WTC11 (cell line): Measurements from ENCODE around the gene HMX2. TPM values are rescaled to one million over a fixed set of nuclear protein-coding genes. Genes with fewer than 3 reads are reported as not detected.

Experiments
- ATAC-seq: fragments of 200-7000 bp; cut with Tn5 transposase; 2 replicates; pipeline ENCODE4 v1.10.0; 2021; ENCODE audit warnings: mild to moderate bottlenecking, moderate library complexity
- CTCF ChIA-PET: fragments of 300-600 bp; sonication (Branson Sonifier 250); formaldehyde crosslinking; loops from one replicate; lab custom pipeline; 2021; ENCODE audit warnings: antibody characterized with exemption; lab: Charles Lee
- POLR2A ChIA-PET: fragments of 350-600 bp; sonication (Branson Sonifier 250); formaldehyde crosslinking; loops from one replicate; lab custom pipeline; 2021; ENCODE audit warnings: antibody characterized with exemption; lab: Charles Lee
- DNase-seq: peaks from one replicate; pipeline ENCODE4 v3.0.0; 2021; ENCODE audit warnings: low spot score
- H3K27ac Mint-ChIP-seq: 2 replicates; pipeline ENCODE4 v1.8.0; 2021; ENCODE audit warnings: mixed read lengths
- H3K27me3 Mint-ChIP-seq: 2 replicates; pipeline ENCODE4 v1.8.0; 2021; ENCODE audit warnings: low read depth, mild to moderate bottlenecking, moderate library complexity, mixed read lengths
- H3K36me3 Mint-ChIP-seq: 2 replicates; pipeline ENCODE4 v1.8.0; 2021; ENCODE audit warnings: mixed read lengths
- H3K4me1 Mint-ChIP-seq: 2 replicates; pipeline ENCODE4 v1.8.0; 2022; ENCODE audit warnings: mixed read lengths
- H3K4me3 Mint-ChIP-seq: 2 replicates; pipeline ENCODE4 v1.8.0; 2021; ENCODE audit warnings: mild to moderate bottlenecking, moderate library complexity, mixed read lengths
- H3K9me3 Mint-ChIP-seq: 2 replicates; pipeline ENCODE4 v1.8.0; 2021; ENCODE audit warnings: mixed read lengths
- ARID4B ChIP-seq: sonication (generic); formaldehyde crosslinking; IDR thresholded peaks from 2 replicates; pipeline ENCODE4 v1.8.0; 2023; ENCODE audit warnings: missing genetic modification reagents, mild to moderate bottlenecking, borderline replicate concordance
- E2F4 ChIP-seq: sonication (generic); formaldehyde crosslinking; IDR thresholded peaks from 2 replicates; pipeline ENCODE4 v1.8.1; 2022; ENCODE audit warnings: low read depth, mild to moderate bottlenecking, moderate library complexity, missing genetic modification reagents, borderline replicate concordance
- NFATC4 ChIP-seq: fragments of 250-450 bp; sonication (Bioruptor Pico); IDR thresholded peaks from 2 replicates; pipeline ENCODE4 v1.9.0; 2021; ENCODE audit warnings: mild to moderate bottlenecking
- NFE2L1 ChIP-seq: sonication (generic); formaldehyde crosslinking; IDR thresholded peaks from 2 replicates; pipeline ENCODE4 v1.8.1; 2023; ENCODE audit warnings: missing genetic modification reagents
- NR3C1 ChIP-seq: sonication (generic); formaldehyde crosslinking; conservative IDR thresholded peaks from 2 replicates; pipeline ENCODE4 v1.8.1; 2023; ENCODE audit warnings: low read depth, mild to moderate bottlenecking, missing genetic modification reagents
- OVOL2 ChIP-seq: fragments of 250-450 bp; sonication (Bioruptor Pico); IDR thresholded peaks from 2 replicates; pipeline ENCODE4 v1.9.0; 2021; ENCODE audit warnings: mild to moderate bottlenecking, borderline replicate concordance
- SMAD4 ChIP-seq: sonication (generic); formaldehyde crosslinking; IDR thresholded peaks from 2 replicates; pipeline ENCODE4 v1.8.0; 2022; ENCODE audit warnings: mild to moderate bottlenecking, missing genetic modification reagents
- USF1 ChIP-seq: sonication (generic); formaldehyde crosslinking; IDR thresholded peaks from 2 replicates; pipeline ENCODE4 v1.8.0; 2022; ENCODE audit warnings: mild to moderate bottlenecking, missing genetic modification reagents
- ZBTB43 ChIP-seq: sonication (generic); formaldehyde crosslinking; IDR thresholded peaks from 2 replicates; pipeline ENCODE4 v1.8.1; 2023; ENCODE audit warnings: mild to moderate bottlenecking, missing genetic modification reagents
- ZMAT4 ChIP-seq: fragments of 250-450 bp; sonication (Bioruptor Pico); IDR thresholded peaks from 2 replicates; pipeline ENCODE4 v1.9.0; 2021; ENCODE audit warnings: mild to moderate bottlenecking
- ZNF671 ChIP-seq: fragments of 250-450 bp; sonication (Bioruptor Pico); IDR thresholded peaks from 2 replicates; pipeline ENCODE4 v1.8.0; 2021; ENCODE audit warnings: mild to moderate bottlenecking
- total RNA-seq: library from RNA; stranded (reverse); gene quantifications from 3 replicates; pipeline ENCODE4 v1.2.3, GENCODE V29; 2021
- TF ChIP-seq, protein P1 (sequence below): sonication (generic); formaldehyde crosslinking; IDR thresholded peaks from 2 replicates; pipeline ENCODE4 v1.8.0; 2023; ENCODE audit warnings: mild to moderate bottlenecking, missing genetic modification reagents

Gene HMX2
- total RNA-seq, 1 experiment from 2014 or later: 0.59 TPM

- TF ChIP-seq OVOL2 (CRISPR knock-in tag) (no peak), NFATC4 (CRISPR knock-in tag) (no peak), USF1 (CRISPR knock-in tag) (peak; percentile 98), ZMAT4 (CRISPR knock-in tag) (no peak), NR3C1 (CRISPR knock-in tag) (no peak), ZNF671 (CRISPR knock-in tag) (no peak)
Observed at GRCh38 chr10:123154092-123154710, 6.3 kb downstream of the HMX2 start, which contains the start of gene BUB3 (continued).

GRCh38 chr10:123154711-123155505, 7.0 kb downstream of the HMX2 start:
- DNase-seq (peak; percentile 72), ATAC-seq (peak; percentile 31)
- Mint-ChIP-seq H3K27me3 (peaks cover 25% of the 10 kb centered on the region), H3K36me3 (peaks cover 49% of the 10 kb centered on the region), H3K4me3 (peak overlapping the region; percentile 99), H3K27ac (peak overlapping the region; percentile 57; the same call in 1 of the 2 replicates), H3K9me3 (no peaks in the 10 kb centered on the region), H3K4me1 (peaks cover 77% of the 10 kb centered on the region)
- ChIA-PET POLR2A (no interaction called here), CTCF (interaction anchor here (0.9 to 6.1 kb wide), 3 partner anchors 21 to 419 kb away, joined by 3 to 43 read pairs (median 22); no protein-coding TSS in a partner anchor)
- TF ChIP-seq, protein P1, sequence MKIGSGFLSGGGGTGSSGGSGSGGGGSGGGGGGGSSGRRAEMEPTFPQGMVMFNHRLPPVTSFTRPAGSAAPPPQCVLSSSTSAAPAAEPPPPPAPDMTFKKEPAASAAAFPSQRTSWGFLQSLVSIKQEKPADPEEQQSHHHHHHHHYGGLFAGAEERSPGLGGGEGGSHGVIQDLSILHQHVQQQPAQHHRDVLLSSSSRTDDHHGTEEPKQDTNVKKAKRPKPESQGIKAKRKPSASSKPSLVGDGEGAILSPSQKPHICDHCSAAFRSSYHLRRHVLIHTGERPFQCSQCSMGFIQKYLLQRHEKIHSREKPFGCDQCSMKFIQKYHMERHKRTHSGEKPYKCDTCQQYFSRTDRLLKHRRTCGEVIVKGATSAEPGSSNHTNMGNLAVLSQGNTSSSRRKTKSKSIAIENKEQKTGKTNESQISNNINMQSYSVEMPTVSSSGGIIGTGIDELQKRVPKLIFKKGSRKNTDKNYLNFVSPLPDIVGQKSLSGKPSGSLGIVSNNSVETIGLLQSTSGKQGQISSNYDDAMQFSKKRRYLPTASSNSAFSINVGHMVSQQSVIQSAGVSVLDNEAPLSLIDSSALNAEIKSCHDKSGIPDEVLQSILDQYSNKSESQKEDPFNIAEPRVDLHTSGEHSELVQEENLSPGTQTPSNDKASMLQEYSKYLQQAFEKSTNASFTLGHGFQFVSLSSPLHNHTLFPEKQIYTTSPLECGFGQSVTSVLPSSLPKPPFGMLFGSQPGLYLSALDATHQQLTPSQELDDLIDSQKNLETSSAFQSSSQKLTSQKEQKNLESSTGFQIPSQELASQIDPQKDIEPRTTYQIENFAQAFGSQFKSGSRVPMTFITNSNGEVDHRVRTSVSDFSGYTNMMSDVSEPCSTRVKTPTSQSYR (CRISPR knock-in tag): no peak
- 0 out of 2 replicates have a peak, but pooled peaks have one; percentile 17 for TF ChIP-seq NFE2L1 (CRISPR knock-in tag)
- TF ChIP-seq SMAD4 (CRISPR knock-in tag): 0 out of 2 replicates have a peak, but pooled peaks have one; percentile 39
- 0 out of 2 replicates have a peak, but pooled peaks have one; percentile 59 for TF ChIP-seq E2F4 (CRISPR knock-in tag)
- TF ChIP-seq ZBTB43 (CRISPR knock-in tag): no peak
- TF ChIP-seq ARID4B (CRISPR knock-in tag): 0 out of 2 replicates have a peak, but pooled peaks have one; percentile 68
